NCI-H510A treated with DMSO at 0.1 percent for 48 hours (cell line): ENCODE results near the gene NPHP4.

Experiments
- DNase-seq: peaks from one replicate; lab custom pipeline; 2025; lab: John Stamatoyannopoulos, UW

The NPHP4 gene

GRCh38 chr1:5877683-5878530 lies 114.3 kb downstream of the NPHP4 start:
- DNase-seq: no peak

DNA sequence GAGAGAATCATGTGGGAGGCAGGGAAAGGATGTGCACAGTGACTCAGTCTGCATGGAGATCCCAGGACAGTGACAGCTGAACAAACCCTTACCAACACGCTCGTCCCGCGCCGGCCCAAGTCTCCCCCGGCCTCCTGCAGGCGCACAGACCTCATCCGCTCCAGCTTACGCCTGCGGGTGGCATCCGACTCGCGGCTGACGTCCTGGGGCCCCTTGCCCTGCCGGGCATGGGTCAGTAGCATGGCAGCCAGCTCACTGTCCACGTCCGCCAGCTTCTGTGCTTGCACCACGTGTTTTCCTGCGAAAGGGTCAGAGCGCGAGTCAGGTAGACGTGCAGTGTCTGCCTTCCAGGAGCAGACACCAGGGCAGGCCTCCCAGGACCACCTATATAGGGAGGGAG lies 115.2 kb downstream of the NPHP4 start:
- no peak for DNase-seq

DNA sequence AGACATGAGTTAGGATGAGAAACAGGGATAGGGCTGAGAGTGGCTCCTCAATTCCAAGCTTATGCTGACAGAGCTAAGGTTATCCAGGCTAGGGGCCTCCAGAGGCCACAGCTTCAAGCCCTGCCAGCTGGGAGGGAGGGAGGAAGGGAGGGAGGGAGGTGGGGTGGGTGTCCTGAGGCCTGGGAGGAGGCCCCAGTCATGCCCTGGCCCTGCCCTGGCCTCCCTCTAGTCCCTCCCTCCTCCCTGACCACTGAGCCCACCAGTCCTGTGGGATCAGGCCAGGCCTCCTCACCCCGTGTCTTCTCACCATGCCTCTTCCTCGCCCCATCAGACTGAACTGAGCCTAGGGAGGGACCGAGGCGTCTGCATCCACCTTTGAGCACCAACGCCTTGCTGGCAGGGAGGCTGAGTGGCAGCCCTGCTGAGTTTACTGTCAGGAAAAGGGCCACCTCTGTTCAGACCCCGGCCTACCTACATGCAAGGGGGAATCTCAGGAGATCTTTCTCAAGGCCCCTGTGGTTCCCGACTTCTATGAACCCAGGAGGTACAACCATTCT lies 116.1 kb downstream of the NPHP4 start:
- no peak for DNase-seq

DNA sequence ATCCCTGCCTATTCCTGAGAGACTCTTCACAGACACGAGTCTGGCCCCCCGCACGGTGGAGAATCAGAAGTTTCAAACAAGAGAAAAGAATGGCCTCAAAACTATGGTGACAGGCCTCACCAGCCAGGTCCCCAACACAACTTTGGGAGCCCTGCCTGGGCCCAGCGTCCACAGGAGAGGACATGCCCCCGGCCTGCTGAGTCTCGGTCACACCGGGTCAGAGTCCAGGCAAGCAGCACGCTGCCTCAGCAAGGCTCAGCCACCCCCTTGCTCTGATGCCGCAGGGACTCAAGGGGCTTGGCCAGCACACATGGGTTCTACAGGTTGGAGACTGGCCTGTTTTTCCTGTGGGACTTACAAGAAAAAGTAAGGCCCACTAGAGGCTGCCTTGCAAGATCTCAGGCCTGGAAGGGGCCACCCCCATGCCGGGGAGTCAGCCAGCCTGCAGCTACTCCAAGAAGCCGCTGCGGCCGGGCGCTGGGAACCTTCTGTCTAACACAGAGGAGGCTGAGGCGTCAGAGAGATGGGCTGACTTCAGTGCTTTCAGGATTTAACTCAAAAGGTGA lies 116.8 kb downstream of the NPHP4 start:
- DNase-seq: no peak

DNA sequence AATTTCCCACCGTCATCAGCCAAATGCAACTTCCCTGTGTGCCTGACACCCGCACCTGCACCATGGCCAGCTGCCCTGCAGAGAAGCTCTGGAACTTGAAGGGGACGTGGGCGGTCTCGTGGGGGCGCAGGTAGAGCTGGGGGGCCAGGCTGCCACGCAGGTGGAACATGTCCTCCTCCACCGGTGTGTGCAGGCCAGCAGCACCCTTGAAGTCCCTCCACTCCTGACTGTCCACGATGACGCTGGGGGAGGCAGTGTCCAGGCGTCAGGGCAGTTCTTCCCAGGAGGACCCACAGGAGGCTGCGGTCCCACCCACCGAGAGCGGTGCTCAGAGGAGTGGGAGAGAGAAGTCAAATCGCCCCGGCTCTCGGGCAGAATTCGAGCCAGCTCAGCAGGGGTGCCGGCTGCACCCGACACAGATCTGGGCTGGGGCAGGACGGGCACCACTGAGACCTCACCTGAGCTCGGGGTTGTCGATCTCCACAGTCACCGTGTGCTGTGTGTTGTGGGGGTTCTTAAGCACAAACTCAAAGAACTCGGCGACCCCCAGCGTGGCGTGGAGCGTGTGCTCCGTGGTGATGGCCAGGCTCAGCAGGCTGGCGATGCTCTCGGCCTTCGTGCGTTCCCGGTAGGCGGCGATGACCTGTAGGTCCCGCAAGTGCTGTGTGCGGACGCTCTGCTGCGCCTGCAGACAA lies 117.7 kb downstream of the NPHP4 start:
- DNase-seq: no peak

DNA sequence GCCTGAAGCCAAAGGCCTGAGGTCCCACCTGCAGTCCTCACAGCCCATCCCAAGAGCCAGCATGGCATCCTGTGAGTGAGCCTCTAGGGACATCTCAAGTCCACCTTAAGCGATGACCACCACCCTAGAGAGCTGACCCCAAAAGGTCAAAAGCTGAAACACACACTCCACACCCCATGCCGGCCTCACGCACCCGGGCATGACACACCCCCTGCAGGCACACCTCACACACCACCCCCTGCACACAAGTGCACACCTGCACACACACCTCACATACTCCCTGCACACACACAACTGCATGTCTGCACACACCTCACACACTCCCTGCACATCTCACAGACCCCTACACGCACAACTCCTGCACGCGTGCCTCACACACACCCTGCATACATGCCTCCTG lies 118.7 kb downstream of the NPHP4 start:
- DNase-seq: no peak

GRCh38 chr1:5872886-5873285 lies 119.3 kb downstream of the NPHP4 start:
- DNase-seq: no peak

GRCh38 chr1:5868931-5869500 lies 123.2 kb downstream of the NPHP4 start:
- DNase-seq: no peak

DNA sequence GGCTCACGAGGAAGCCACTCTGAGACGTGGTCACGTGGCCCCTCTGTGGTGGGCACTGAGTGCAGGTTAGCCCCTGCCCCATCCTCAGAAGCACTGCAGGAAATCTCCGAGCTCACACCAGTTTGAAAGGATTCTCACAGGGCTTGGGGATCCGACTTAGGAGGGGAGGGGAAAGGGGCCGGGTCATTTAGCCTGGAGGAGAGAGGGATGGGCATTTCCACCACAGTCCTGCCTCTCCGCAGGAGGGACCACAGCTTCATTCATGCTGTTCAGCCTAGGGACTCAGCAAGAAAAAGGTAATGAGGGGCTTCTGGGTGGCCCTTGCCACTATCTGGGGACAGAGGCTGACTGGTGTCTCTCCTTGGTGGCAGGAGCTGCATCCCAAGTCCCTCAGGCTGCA lies 126.5 kb downstream of the NPHP4 start:
- DNase-seq: no peak

DNA sequence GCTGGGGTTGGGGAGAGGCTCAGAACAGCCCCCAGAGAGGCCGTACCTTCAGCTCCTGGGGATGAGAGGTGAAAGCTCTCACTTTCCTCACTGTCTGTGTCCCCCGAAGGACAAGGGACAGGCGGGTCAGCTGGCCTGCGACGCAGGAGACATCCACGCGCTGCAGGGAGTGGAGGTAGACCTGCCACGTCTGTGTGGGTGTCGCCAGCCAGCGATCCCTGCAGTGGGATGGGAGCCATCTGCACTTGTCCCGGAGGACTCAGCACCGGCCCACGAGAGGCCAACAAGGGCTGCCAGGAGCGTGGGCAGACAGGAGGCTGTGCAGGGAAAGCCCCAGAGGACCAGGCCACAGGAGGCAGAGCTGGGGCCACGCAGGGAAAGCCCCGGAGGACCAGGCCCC lies 127.2 kb downstream of the NPHP4 start:
- no peak for DNase-seq

- no peak for DNase-seq
These were observed 128.0 kb downstream of the NPHP4 start for GRCh38 chr1:5864256-5864655.

GRCh38 chr1:5863238-5863637 lies 129.0 kb downstream of the NPHP4 start:
- DNase-seq: no peak

DNA sequence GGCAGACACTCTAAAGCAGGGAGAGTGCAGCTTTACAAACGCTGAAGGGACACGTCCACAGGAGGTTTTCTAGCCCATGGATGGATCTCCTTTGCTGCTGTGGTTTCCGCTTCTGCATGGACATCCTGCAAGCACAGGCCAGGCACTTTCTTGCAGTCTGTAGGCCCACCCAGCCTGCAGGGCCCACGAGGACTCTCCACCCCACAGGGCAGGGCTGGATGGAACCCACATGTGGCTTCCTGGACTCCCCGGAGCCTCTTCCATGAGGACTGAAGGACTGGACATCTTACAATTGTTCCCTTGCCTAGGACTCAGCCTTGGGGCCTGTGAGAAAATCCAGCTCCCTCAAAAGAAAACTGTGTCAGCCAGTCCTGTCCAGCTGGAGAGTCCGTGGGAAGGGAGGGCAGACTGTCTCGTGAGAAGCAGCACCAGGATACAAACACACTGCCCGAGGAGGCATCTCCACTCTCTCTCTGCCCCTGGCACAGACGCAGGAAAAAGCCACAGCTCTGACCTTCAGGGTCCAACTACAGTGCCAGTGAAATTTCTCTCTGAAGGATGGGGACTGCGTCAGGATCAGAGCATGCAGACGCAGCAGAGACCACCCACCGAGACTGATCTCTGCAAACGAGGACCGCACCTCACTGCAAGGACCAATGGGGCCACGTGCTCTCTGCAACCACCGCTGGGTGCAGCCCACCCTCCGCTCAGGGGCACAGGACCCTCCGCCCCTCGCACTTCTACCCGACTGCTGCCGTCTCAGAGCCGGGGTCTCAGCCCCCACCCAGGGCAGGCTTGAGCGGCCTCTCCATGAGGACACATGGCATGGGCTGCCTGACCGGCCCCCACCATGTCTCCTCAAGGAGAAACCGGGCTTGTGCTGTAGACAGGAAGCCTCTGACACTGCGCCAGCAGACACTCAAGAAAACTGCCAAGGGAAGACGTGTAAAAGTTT lies 130.1 kb downstream of the NPHP4 start:
- DNase-seq: no peak

DNA sequence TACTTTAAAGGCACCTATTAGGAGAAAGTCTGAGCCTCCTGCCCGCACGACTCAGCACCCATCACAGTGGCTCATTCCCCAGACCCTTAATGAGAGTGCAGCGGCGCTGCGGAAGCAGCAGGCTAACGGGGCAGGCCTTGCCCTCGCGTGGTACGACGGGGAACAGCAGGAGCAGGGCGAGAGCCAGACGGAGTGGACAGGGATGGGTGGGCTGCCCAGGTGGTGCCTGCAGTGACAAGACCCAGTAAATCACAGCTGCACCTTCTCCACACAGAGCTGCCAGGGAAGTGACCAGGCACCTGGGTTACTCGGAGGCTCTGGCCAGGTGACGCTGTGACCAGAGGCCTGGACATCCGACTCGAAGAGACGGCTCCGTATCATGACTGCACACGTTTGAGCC lies 131.9 kb downstream of the NPHP4 start:
- no peak for DNase-seq

GRCh38 chr1:5859766-5860165 lies 132.5 kb downstream of the NPHP4 start:
- DNase-seq: no peak

GRCh38 chr1:5858844-5859407 lies 133.3 kb downstream of the NPHP4 start:
- no peak for DNase-seq

DNA sequence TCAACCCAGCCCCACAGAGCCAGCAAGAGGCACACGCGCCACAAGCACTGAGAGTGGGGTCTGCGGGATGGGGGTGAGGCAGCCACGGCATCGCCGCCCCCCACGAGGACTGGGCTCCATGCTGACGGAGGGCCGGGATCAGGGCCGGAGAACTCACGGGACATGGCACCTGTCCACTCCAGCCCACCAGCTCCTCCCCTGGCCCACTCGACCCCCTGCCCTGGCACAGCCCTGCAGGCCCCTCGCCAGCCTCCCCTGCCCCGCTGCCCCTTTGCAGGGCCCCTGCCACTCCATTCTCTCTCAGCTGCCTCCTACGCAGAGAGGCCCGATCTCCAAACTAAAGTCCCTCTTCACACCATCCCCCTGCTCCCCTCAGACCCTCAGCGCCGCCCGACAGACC lies 134.0 kb downstream of the NPHP4 start:
- DNase-seq: no peak

DNA sequence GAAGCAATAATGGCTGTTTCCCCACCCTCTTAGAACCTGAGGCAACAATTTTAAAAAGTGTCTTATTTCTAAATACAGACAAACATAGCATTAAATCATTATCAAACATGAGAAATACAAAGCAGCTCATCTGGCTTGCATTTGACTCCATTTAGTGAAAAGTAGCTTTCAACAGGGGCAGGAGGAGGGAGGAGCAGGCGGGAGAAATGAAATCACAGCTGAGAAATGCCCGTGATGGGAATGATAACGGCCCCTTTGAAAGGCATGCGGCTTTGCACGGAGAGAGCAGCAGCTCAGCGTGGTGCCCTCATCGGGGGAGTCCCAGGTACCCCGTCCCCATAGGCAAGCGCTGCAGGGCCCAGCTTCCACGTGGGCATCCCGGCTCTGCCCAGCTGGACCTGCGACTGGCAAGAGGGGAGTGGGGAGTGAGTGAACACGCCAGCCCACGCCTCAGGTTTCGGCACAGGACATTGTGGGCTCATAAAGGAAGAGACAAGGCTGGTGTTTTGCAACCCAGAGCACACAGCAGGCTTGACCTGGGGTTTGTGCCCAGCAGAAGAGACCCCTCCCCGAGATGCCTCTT lies 134.6 kb downstream of the NPHP4 start:
- DNase-seq: no peak

DNA sequence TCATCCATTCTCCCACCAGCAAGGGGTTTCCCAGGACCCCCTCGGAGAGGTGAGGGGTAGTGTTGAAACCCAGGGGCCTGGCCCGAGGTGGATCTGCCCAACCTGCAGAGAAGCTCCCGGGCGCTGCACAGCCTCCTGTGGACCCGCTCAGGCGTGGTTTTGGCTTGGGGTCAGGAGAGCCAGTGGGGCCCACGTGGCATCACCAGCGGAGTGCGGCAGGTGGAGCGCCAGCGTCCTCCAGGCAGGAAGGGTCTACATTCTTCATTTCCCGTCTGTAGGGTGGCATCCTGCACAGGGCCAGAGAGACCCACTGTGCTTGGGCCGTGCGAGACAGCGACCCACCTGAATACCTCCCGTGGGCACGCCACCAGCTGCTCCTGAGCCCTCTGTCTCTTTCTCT lies 135.2 kb downstream of the NPHP4 start:
- no peak for DNase-seq

DNA sequence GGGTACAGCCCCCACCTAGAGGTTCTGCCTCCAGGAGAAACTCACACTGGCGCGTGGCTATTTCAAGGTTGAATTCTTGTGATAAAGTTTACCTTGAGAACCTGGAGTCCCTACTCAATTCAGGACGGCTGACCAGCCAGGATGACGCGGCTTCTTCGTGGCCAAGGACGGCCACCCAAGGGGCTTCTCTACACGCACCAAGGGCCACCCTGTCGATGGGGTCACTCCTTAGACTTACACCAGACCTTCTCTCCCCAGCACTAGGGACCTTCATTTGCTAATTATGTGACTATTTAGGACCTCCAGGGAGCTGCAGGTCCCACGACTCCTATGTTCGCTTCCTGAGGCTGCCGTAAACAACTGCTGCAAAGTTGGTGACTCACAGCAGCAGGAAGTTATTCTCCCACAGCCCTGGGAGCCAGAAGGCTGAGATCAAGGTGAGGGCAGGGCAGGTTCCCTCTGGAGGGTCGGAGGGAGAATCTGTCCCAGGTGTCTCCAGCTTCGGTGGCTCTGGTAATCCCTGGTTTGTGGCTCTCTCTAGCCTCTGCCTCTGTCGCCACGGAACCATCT lies 135.9 kb downstream of the NPHP4 start:
- DNase-seq: no peak
